ENCODE measurements around the gene BTG3. TPM values are rescaled to one million over a fixed set of nuclear protein-coding genes. Genes with fewer than 3 reads are reported as not detected.

BTG3 gene
- total RNA-seq, result 10 to 100 TPM; 52.5 to 52.8 TPM

GRCh38 chr21:17612565-17613241 is at the start of gene BTG3:
TSS of gene BTG3 (minus strand) at chr21:17612901. CDS start at chr21:17609144, 3,757 bp downstream.
- ChIA-PET POLR2A (interaction anchor here (1.0 to 1.1 kb wide), 2 partner anchors 12 to 171 kb away, joined by 3 to 7 read pairs; no protein-coding TSS in a partner anchor), CTCF (no interaction called here)

GRCh38 chr21:17660862-17661261 is 48.2 kb upstream of the BTG3 start:
- ChIA-PET POLR2A (no interaction called here), CTCF (no interaction called here)

GRCh38 chr21:17660452-17660851 is 47.8 kb upstream of the BTG3 start:
- POLR2A ChIA-PET, result no interaction called here
- CTCF ChIA-PET, result no interaction called here

GRCh38 chr21:17658931-17659330 is 46.2 kb upstream of the BTG3 start:
- POLR2A ChIA-PET, result no interaction called here
- CTCF ChIA-PET, result no interaction called here

GRCh38 chr21:17651526-17651925 is 38.8 kb upstream of the BTG3 start:
- CTCF ChIA-PET, result no interaction called here
- POLR2A ChIA-PET, result no interaction called here

- ChIA-PET CTCF (no interaction called here), POLR2A (no interaction called here)
These were observed 37.6 kb upstream of the BTG3 start for GRCh38 chr21:17650292-17650691.

- ChIA-PET POLR2A (no interaction called here), CTCF (no interaction called here)
These were observed 34.1 kb upstream of the BTG3 start for GRCh38 chr21:17646790-17647189.

GRCh38 chr21:17644186-17644585 is 31.5 kb upstream of the BTG3 start:
- ChIA-PET CTCF (no interaction called here), POLR2A (no interaction called here)

GRCh38 chr21:17640821-17641220 is 28.1 kb upstream of the BTG3 start:
- CTCF ChIA-PET, result no interaction called here
- POLR2A ChIA-PET, result no interaction called here

- CTCF ChIA-PET, result no interaction called here
- POLR2A ChIA-PET, result no interaction called here
These were observed 24.0 kb upstream of the BTG3 start for GRCh38 chr21:17636711-17637110.

- CTCF ChIA-PET, result no interaction called here
- POLR2A ChIA-PET, result no interaction called here
These were observed 18.5 kb upstream of the BTG3 start for GRCh38 chr21:17631195-17631594.

- ChIA-PET POLR2A (no interaction called here), CTCF (no interaction called here)
These were observed 9.3 kb upstream of the BTG3 start for GRCh38 chr21:17622018-17622417.

GRCh38 chr21:17616831-17617230 is 4.1 kb upstream of the BTG3 start:
- ChIA-PET POLR2A (no interaction called here), CTCF (interaction anchor here (0.8 kb wide), 1 partner anchor 12 kb away, joined by 5 read pairs; no protein-coding TSS in a partner anchor)

- POLR2A ChIA-PET, result no interaction called here
- CTCF ChIA-PET, result no interaction called here
These were observed 558 bp upstream of the BTG3 start for GRCh38 chr21:17613242-17613676.

- ChIA-PET POLR2A (interaction anchor here (1.0 to 1.1 kb wide), 2 partner anchors 11 to 172 kb away, joined by 3 to 7 read pairs; no protein-coding TSS in a partner anchor), CTCF (no interaction called here)
These were observed 607 bp downstream of the BTG3 start for GRCh38 chr21:17612023-17612564.

- ChIA-PET CTCF (interaction anchor here (0.5 to 1.2 kb wide), 2 partner anchors 13 to 26 kb away, joined by 3 to 5 read pairs; no protein-coding TSS in a partner anchor), POLR2A (interaction anchor here (1.1 kb wide), 1 partner anchor 172 kb away, joined by 3 read pairs; no protein-coding TSS in a partner anchor)
These were observed 1.2 kb downstream of the BTG3 start for GRCh38 chr21:17611414-17612022.

GRCh38 chr21:17610911-17611310 is 1.8 kb downstream of the BTG3 start:
- CTCF ChIA-PET, result interaction anchor here (0.5 to 1.2 kb wide), 2 partner anchors 12 to 26 kb away, joined by 3 to 5 read pairs; no protein-coding TSS in a partner anchor
- POLR2A ChIA-PET, result no interaction called here

GRCh38 chr21:17609681-17610080 is 3.0 kb downstream of the BTG3 start:
- ChIA-PET CTCF (no interaction called here), POLR2A (no interaction called here)

GRCh38 chr21:17607684-17608083 is 5.0 kb downstream of the BTG3 start:
- CTCF ChIA-PET, result no interaction called here
- POLR2A ChIA-PET, result no interaction called here

GRCh38 chr21:17602874-17603273 is 9.8 kb downstream of the BTG3 start:
- ChIA-PET CTCF (no interaction called here), POLR2A (no interaction called here)

- ChIA-PET POLR2A (no interaction called here), CTCF (interaction anchor here (1.1 kb wide), 1 partner anchor 13 kb away, joined by 5 read pairs; no protein-coding TSS in a partner anchor)
These were observed 14.3 kb downstream of the BTG3 start for GRCh38 chr21:17598437-17598836.

Measured in activated CD8-positive, alpha-beta memory T cell treated with anti-CD3 and anti-CD28 coated beads for 36 hours (primary cell).